GM18519 (cell line): ENCODE results near the gene CFP.

Experiments used
- ATAC-seq: cut with Tn5 transposase; IDR thresholded peaks from one replicate; pipeline ENCODE4 v1.9.1; 2021; ENCODE audit warnings: mild to moderate bottlenecking, moderate library complexity; ENCODE audit not compliant: unreplicated experiment, low FRiP score

The CFP gene

DNA sequence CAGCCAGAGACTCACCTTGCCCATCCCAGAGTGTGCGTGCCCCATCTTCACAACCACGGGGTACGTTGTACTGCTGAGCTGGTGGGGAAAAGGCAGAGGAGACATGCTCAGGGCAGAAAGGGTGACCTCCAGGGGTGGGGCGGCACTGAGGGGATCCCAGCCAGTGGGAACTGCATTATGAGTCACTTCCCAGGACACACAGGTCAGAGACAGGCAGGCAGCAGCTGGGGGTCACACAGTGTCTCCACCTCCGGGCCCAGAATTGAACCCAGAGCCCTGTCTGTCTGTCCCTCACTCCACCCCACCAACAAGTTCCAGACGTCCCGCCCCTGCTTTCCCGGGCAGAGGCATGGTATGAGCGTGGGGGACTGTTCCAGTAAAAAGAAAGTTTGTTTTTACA is 52.3 kb downstream of the CFP start:
- no peak for ATAC-seq

DNA sequence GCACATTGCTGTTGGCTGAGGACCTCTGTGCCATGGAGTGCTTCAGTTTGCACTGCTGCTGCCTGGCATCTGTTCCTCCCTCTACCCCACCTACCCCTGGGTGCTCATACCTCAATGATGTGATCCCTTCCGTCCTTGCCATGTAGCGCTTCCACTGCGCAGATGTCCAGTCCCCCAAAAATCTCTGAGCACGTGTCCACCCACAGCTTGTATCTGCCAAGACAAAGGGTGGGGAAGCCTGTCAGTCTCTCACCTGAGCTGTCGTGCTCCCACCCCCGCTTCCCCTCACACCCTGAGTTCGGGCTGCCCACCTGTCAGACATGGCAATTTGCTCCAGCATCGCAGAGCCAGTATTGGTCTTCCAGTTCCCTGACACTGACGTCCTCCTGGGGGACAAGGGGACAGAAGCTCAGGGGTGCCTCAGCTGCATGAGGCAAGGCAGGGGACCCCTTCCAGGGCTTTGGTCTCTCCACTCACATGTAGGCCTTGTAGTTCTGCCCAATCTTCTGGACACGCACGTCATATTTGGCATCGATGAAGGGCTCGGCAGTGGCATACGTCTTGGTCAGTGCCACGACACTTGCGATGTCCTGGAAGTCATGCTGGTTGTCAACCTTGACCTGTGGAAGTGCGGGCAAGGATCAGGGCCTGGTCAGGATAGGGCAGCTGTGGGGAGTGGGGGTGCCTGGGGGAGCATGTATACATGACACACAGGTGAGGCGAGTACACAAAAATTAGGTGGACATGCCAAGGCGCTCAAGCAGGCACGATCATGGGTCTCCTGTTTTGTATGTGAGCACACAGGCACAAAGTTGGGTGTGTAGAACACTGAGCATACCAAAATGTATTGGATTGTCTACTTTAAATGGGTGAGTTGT is 53.5 kb downstream of the CFP start:
- no peak for ATAC-seq

DNA sequence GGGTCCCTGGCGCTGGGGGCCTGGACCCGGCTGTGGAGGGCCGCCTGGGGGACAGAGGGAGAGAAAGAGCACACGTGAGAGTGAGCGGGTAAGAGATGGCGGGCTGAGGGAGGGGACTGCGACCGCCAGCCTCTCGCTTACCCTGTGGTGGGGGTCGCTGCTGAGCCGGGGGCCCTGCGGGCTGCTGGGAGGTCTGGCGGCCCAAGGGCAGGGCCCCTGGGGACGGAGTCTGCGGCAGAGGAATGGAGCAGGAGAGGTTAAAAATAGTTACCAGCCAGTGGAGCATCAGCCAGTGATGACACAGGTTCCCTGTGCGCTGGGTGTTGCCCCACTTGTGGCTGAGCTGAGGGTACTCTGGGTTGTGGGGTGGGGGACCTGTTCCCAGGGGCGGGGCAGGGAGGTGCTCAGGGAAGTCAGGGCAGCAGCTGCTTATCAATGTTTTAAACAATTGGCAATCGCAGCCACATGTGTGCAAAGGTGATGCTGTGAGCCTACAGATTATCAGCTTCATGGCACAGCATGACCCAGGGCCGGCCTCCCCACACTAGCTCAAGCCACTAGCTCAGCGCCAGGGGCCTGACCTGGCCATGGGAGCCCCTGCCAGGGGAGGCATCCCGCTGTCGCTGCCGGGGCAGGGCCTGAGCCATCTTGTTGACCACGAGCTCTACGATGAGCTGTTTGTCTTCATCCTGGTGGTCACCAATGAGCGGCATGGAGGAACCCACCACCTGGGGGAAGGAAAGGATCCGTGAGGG is 55.0 kb downstream of the CFP start:
- no peak for ATAC-seq

DNA sequence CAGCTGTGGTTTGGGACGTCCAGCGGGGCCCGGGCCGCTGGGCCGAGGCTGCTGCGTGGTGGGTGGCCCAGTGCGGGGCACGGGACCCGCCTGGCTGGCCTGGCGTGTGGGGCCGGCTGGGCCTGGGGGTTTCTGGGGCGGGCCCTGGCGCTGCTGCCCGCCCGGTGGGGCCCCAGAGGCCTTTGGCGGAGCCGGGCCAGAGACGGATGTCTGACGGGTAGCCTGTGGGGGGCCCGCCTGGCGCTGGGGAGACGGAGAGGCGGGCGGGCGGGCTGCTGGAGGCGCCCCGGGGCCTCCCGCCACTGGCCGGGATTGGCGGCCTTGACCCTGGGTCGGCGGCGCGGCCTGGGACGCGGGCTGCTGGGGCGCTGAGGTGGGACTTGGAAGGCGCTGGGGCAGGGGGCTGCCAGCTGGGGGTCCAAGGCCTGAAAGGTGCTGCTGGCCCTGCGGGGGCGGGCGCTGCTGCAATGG is 55.6 kb downstream of the CFP start:
- no peak for ATAC-seq

DNA sequence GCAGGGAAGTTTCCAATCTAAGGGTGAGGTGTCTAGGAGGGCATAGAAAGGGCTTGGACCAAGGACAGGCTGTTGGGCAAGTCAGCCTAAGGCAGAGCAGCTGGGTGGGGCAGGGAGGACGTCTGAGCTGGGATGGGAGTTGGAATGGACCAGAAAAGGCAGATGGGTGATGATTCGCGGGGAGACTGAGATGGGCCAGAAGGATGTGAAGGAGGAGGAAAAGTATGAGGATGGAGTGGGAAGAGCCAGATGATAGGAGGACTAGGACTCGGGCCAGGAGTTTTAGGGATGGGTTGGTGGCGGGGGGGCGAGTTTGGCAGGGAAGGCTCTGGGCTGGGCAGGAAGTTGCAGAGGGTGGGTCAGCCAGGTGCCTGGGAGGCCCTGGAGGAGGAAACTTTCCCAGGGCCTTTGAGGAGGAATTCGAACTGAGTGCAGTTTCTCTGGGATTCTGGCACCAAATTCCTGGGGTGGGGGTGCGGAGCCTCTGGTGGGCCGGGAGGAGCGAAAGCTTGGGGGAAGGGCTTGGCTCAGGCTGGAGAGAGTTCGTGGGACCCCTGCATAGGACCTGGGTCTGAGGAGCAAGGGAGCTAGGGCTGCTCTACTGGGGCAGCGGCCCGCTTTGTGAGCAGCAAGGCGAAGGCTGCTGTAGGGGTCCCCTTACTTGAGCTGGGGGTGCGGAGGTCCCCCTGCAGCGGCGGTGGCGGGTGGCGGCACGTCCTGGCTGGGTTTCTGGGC is 56.2 kb downstream of the CFP start:
- ATAC-seq, result no peak
